Fibroblast of the aortic adventitia (primary cell): Measurements from ENCODE around the gene MLYCD. TPM values are rescaled to one million over a fixed set of nuclear protein-coding genes. Genes with fewer than 3 reads are reported as not detected.

ENCODE experiments used
- DNase-seq: peaks from one replicate; pipeline ENCODE4 v3.0.0-alpha.2; 2010; ENCODE audit warnings: low read depth
- H3K4me3 ChIP-seq: 2 replicates; pipeline ENCODE4 v1.5.1; 2011; ENCODE audit warnings: low read depth, mild to moderate bottlenecking, control low read depth, low read length, moderate library complexity
- total RNA-seq: library from RNA; depleted of rRNA; stranded (reverse); fragments of >200 nt; gene quantifications from 2 replicates; pipeline ENCODE4 v1.2.3, GENCODE V29; 2012; ENCODE audit warnings: low replicate concordance
- TF ChIP-seq, protein P1 (sequence below): IDR thresholded peaks from 2 replicates; pipeline ENCODE4 v1.5.1; 2011; ENCODE audit warnings: mild to moderate bottlenecking, low read length, control low read depth, inconsistent platforms; ENCODE audit not compliant: insufficient read depth

Gene MLYCD
- total RNA-seq, 1 donor, result 3.3 TPM

DNA sequence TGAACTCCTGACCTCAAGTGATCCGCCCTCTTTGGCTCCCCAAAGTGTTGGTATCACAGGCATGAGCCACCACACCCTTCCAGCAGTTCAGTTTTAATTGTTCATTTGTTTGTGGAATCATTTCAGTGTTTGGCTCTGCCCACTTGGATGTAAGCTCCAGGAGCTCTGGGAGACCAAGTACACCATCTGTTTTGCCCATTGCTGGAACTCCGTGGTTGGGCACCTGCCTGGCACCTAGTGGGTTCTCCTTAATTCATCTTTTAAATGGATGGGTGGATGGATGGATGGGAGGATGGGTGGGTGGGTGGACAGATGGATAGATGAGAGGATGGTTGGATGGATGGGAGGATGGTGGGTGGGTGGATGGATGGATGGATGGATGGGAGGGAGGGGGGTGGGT lies 68.2 kb downstream of the MLYCD start:
- TF ChIP-seq, protein P1, sequence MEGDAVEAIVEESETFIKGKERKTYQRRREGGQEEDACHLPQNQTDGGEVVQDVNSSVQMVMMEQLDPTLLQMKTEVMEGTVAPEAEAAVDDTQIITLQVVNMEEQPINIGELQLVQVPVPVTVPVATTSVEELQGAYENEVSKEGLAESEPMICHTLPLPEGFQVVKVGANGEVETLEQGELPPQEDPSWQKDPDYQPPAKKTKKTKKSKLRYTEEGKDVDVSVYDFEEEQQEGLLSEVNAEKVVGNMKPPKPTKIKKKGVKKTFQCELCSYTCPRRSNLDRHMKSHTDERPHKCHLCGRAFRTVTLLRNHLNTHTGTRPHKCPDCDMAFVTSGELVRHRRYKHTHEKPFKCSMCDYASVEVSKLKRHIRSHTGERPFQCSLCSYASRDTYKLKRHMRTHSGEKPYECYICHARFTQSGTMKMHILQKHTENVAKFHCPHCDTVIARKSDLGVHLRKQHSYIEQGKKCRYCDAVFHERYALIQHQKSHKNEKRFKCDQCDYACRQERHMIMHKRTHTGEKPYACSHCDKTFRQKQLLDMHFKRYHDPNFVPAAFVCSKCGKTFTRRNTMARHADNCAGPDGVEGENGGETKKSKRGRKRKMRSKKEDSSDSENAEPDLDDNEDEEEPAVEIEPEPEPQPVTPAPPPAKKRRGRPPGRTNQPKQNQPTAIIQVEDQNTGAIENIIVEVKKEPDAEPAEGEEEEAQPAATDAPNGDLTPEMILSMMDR, result no peak
- H3K4me3 ChIP-seq, result no peak overlapping the region
- DNase-seq, result no peak

DNA sequence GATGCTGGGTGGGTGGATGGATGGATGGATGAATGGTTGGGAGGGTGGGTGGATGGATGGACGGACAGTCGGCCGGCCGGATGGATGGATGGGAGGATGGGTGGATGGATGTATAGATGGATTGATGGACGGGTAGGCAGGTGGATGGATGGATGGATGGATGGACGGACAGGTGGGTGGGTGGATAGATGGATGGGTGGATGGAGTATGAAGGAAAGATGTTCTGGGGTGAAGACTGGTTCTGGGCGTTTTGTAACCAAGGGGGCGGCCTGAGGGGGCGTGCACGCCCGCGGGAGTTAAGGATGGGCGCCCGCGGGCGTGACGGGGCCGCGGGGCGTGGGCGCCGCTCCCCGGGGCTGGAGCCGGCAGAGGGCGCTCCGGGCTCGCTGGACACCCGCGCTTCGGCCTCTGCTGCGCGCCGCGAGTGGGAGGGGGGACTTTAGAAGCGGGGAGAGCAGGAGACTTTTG lies 69.0 kb downstream of the MLYCD start, which contains the start of gene NECAB2:
NECAB2 (plus strand) TSS at position 407 of the 468 bp plus-strand sequence. CDS start 405 bp downstream, outside the sequence.
- DNase-seq, result peak; percentile 15
- H3K4me3 ChIP-seq, result peak within 1 kb of the TSS; percentile 48
- TF ChIP-seq, protein P1, result peak; percentile 58

DNA sequence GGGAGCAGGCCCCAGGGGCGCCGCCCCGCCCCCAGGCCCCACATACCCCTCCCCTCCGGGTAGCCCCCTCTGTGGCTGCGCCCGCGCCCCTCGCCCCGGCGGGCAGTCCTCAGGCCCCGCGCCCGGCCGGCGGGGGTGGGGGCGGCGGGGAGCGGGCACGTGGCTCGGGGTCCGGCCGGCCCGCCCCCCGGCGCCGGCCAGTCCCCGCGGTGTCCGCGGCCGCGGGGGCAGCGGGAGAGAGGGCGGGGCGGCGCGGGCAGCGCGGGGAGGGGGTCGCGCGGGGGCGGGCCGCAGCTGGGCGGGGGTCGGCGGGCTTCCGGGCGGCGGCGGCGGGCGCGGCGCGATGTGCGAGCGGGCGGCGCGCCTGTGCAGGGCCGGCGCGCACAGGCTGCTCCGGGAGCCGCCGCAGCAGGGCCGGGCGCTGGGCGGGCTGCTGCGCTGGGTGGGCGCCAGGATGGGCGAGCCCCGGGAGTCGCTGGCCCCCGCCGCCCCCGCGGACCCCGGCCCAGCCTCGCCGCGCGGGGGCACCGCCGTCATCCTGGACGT lies 69.5 kb downstream of the MLYCD start:
- H3K4me3 ChIP-seq, result peak overlapping the region; percentile 48
- no peak for DNase-seq

DNA sequence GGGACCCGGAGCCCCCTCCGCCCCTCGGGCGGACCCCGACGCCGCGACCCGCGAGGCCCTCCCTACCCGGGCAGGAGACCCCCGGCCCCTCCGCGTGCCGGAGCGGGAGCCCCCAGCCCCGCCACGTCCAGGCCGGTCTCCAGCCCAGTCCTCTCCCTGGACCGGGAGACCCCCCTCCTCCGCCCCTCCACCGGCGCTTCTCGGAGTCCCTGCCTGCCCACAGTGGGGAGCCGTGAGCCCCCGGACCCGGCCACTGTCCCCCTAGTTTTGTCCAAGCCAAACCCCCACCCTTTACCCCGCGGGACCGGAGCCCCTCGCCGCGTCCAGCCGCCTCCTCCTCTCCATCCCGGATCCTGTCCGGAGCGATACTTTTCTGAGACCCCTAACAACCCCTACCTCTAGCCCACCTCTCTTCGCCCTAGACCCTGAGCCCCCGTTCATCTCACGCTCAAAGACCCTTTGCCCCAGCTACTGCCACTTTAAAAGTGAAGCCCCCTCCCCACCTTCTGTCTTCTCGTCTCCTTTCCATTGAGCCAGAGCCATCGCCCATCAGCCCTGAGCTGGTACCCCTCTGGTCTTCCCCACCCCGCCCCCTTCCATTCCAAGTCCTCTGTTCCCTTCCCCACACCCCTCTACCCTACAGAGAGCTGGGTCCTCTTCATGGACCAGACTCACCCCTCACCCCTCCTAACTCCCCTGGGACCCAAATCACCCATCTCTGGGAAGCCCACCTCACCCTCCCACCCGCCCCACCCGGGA lies 70.2 kb downstream of the MLYCD start:
- H3K4me3 ChIP-seq, result no peak overlapping the region
- DNase-seq, result no peak
- TF ChIP-seq, protein P1, result no peak

More for the DNA sequence above, 69.5 kb downstream of the MLYCD start:
- TF ChIP-seq, protein P1, result no peak

DNA sequence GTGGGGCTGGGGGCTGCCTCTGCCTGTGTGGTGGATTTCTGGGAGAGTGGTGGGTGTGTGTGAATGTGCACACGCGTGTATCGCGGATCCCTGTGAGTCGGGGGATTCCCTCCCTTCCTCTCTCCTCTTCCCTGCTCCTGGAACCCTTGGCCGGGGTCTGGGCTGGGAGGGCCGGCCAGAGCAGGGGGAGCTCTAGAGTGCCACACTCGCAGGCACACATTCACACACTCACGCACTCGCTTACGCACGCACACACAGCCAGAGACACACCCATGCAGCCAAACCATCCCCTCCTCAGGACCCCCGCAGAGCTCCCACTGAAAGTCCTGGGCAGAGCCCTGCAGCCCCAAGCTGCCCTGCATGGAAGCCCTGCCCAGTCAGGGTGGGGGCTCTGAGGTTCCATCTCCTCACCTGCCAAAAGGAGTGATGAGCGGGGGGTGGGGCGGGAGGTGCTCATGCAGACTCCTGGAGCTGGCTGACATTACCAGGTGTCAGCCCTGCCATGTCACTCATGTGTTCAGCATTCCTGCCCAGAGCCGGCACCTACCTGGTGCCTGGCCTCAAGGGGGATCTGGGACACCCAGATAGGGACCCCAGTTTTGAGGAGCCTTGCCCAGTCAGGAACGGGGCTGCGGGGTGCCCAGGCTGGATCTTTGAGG lies 71.0 kb downstream of the MLYCD start:
- TF ChIP-seq, protein P1, result no peak
- DNase-seq, result no peak
- H3K4me3 ChIP-seq, result no peak overlapping the region

DNA sequence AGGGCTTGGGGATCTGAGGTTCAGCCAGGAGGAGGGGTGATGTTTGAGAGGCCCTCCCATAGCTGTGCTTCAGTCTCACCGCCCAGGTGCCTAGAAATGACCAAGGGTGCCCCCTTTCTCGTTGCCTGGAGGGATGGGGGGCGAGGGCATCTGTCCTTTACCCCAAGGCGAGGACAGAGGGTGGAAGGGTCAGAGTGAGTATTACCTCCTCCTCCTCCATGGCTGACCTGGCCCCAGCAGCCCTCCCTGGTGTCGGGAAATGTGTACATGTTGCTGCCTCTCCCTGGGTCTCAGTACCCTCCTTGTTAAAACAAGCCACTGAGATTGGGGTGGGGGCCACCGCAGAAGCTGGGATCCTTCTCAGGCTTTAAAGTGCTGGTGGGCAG lies 71.5 kb downstream of the MLYCD start:
- DNase-seq, result no peak
- TF ChIP-seq, protein P1, result no peak
- no peak overlapping the region for H3K4me3 ChIP-seq
